ENCODE measurements around the gene EFL1.
A peak's percentile ranks its signal among the peaks of the same experiment; 100 is the strongest.

Gene EFL1

GRCh38 chr15:82122746-82123400 lies 139.7 kb downstream of the EFL1 start:
- Histone ChIP-seq H3K4me3 (ENCODE audit: low read depth, low read length) (no peak overlapping the region), H3K36me3 (replicated peaks) (no peaks in the 10 kb centered on the region), H3K27me3 (replicated peaks) (no peaks in the 10 kb centered on the region), H3K27ac (peak overlapping the region; percentile 99)
- in situ Hi-C loops (cut with HindIII; ENCODE audit: low pct_ligation_motif_present, low sequenced_read_pairs) = no loop called here
- DNase-seq = peak; percentile 99
- no peak for TF ChIP-seq CTCF (IDR thresholded peaks at IDR 0.05; ENCODE audit: low read depth, low read length, missing control alignments)

DNA sequence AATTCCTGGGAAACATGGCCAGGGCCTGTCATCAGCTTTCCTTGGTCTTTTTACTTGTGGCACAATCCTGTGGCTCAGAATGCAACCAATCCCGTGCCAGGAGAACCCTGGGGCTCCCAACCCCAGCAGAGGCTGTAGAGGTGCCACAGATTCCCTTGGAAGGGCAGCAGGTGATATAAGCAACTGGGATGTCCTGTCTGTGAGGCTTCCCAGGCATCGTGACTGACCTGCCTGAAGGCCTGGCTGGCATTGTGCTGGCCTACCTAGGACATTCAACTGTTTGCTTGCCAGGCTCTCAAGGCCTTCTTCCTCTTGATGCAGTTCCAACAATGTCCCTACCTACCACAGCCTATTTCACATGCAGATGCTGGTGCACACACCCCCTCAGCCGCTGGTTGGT lies 144.5 kb downstream of the EFL1 start:
- no peak for DNase-seq
- in situ Hi-C loops (cut with HindIII; ENCODE audit: low pct_ligation_motif_present, low sequenced_read_pairs) = no loop called here

GRCh38 chr15:82117296-82117695 lies 145.2 kb downstream of the EFL1 start:
- in situ Hi-C loops (cut with HindIII; ENCODE audit: low pct_ligation_motif_present, low sequenced_read_pairs) = no loop called here
- no peak for DNase-seq
- TF ChIP-seq CTCF (IDR thresholded peaks at IDR 0.05; ENCODE audit: low read depth, low read length, missing control alignments) = no peak
- Histone ChIP-seq H3K27ac (no peak overlapping the region), H3K4me3 (ENCODE audit: low read depth, low read length) (no peak overlapping the region), H3K36me3 (replicated peaks) (no peaks in the 10 kb centered on the region), H3K27me3 (replicated peaks) (no peaks in the 10 kb centered on the region)

More for the DNA sequence above, 144.5 kb downstream of the EFL1 start:
- H3K36me3 ChIP-seq (replicated peaks) = no peaks in the 10 kb centered on the region
- H3K27ac ChIP-seq = no peak overlapping the region
- H3K27me3 ChIP-seq (replicated peaks) = no peaks in the 10 kb centered on the region
- no peak overlapping the region for H3K4me3 ChIP-seq (ENCODE audit: low read depth, low read length)
- no peak for TF ChIP-seq CTCF (IDR thresholded peaks at IDR 0.05; ENCODE audit: low read depth, low read length, missing control alignments)

- Histone ChIP-seq H3K36me3 (replicated peaks) (no peaks in the 10 kb centered on the region), H3K27ac (no peak overlapping the region), H3K4me3 (ENCODE audit: low read depth, low read length) (no peak overlapping the region), H3K27me3 (replicated peaks) (no peaks in the 10 kb centered on the region)
- in situ Hi-C loops (cut with HindIII; ENCODE audit: low pct_ligation_motif_present, low sequenced_read_pairs) = no loop called here
- no peak for DNase-seq
- TF ChIP-seq CTCF (IDR thresholded peaks at IDR 0.05; ENCODE audit: low read depth, low read length, missing control alignments) = no peak
These were observed 147.9 kb downstream of the EFL1 start for GRCh38 chr15:82114660-82115059.

- Histone ChIP-seq H3K4me3 (ENCODE audit: low read depth, low read length) (no peak overlapping the region), H3K27me3 (replicated peaks) (no peaks in the 10 kb centered on the region), H3K36me3 (replicated peaks) (no peaks in the 10 kb centered on the region), H3K27ac (no peak overlapping the region)
- no peak for DNase-seq
- no peak for TF ChIP-seq CTCF (IDR thresholded peaks at IDR 0.05; ENCODE audit: low read depth, low read length, missing control alignments)
- in situ Hi-C loops (cut with HindIII; ENCODE audit: low pct_ligation_motif_present, low sequenced_read_pairs) = no loop called here
These were observed 149.3 kb downstream of the EFL1 start for GRCh38 chr15:82113106-82113715.

- no peak for DNase-seq
- no peak overlapping the region for H3K27ac ChIP-seq
- no peaks in the 10 kb centered on the region for H3K36me3 ChIP-seq (replicated peaks)
- H3K4me3 ChIP-seq (ENCODE audit: low read depth, low read length) = no peak overlapping the region
- no peak for TF ChIP-seq CTCF (IDR thresholded peaks at IDR 0.05; ENCODE audit: low read depth, low read length, missing control alignments)
- in situ Hi-C loops (cut with HindIII; ENCODE audit: low pct_ligation_motif_present, low sequenced_read_pairs) = no loop called here
- H3K27me3 ChIP-seq (replicated peaks) = no peaks in the 10 kb centered on the region
These were observed 150.6 kb downstream of the EFL1 start for GRCh38 chr15:82111918-82112317.

Measured in brain microvascular endothelial cell (primary cell).